ENCODE measurements around the gene MTA1. TPM values are rescaled to one million over a fixed set of nuclear protein-coding genes. Genes with fewer than 3 reads are reported as not detected.

MTA1 gene
- polyA plus RNA-seq, 1 of the 3 experiments (the other 2 are of a cell fraction), result 96.3 TPM

DNA sequence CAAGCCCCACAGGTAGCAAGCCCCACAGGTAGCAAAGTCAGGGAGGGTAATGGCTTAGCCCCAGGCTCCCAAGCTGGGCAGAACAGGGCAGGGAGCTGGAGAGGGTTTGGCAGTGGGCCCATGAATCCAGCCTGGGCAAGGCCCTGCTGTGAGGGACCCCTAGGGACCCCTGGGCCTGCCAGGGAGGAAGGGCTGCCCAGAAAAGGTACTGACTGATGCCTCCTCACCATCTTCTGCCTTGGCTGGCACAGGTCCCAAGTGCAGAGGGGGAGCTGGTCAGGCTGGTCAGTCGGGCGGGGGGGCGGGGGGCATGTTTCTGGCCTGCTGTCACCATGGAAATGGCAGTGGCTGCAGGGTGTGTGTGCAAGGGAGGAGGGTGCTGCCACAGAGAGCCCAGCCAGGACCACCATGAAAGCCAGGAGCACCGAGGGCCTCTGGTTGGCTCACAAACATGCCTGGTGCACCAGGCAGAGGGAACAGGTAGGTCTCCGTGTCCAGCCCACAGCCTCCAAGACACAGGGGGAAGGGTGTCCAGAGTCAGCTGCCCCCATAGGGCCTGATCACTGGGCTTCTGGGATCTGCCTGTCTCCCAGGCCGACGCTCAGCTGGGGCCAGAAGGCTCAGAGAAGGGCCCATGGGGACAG lies 53.5 kb downstream of the MTA1 start:
- Histone ChIP-seq H3K9me3 (no peaks in the 10 kb centered on the region), H3K4me3 (ENCODE audit: low read depth in 2 of 2, low read length in 1 of 2) (peak overlapping the region; percentile 52 to 92; a peak in 3 of 4 replicates), H3K9ac (peak overlapping the region; percentile 73), H3K27me3 (ENCODE audit: insufficient read depth) (no peaks in the 10 kb centered on the region), H3K4me2 (peak overlapping the region; percentile 94), H3K36me3 (replicated peaks in 1 of 2; ENCODE audit: control insufficient read depth in 1 of 2, insufficient read depth in 2 of 2, low read length in 1 of 2) (peaks cover 0 to 20% of the 10 kb centered on the region in 2 experiments), H3F3A (replicated peaks; ENCODE audit: insufficient read depth) (peaks cover 9% of the 10 kb centered on the region), H2AFZ (ENCODE audit: low read depth) (no peak overlapping the region), H3K9me2 (no peaks in the 10 kb centered on the region), H3K79me2 (ENCODE audit: insufficient read depth) (peaks cover 31% of the 10 kb centered on the region), H3K27ac (ENCODE audit: low read depth in 2 of 2, low read length in 1 of 2) (peak overlapping the region; percentile 81 to 99), H4K20me1 (ENCODE audit: insufficient read depth) (peaks cover 6% of the 10 kb centered on the region; the same call in 1 of the 2 replicates), H3K4me1 (ENCODE audit: control insufficient read depth in 1 of 2, insufficient read depth in 2 of 2, low read depth in 1 of 2, low read length in 1 of 2) (peaks cover 18 to 70% of the 10 kb centered on the region in 2 experiments; a peak in 3 of 4 replicates)
- CTCF ChIA-PET, result interaction anchor here (0.9 to 8.1 kb wide), 10 partner anchors 10 to 108 kb away, joined by 3 to 137 read pairs (median 6); partner anchors contain the start of genes CRIP1 and TEDC1
- peak; percentile 81 for DNase-seq
- no peak for TF ChIP-seq USF1 (IDR thresholded peaks at IDR 0.05; ENCODE audit: borderline replicate concordance, low read depth)
- 0 out of 2 replicates have a peak, but pooled peaks have one; percentile 22 for TF ChIP-seq MXI1 (IDR thresholded peaks at IDR 0.05; ENCODE audit: low read depth, low read length)
- POLR2A ChIA-PET, result interaction anchor here (1.1 to 3.2 kb wide), 3 partner anchors 8 to 50 kb away, joined by 4 to 16 read pairs (median 10); no protein-coding TSS in a partner anchor
- WGBS (ENCODE audit: low lambda C conversion rate), result 8% methylated on average over 2 of the region's 7 CpGs

DNA sequence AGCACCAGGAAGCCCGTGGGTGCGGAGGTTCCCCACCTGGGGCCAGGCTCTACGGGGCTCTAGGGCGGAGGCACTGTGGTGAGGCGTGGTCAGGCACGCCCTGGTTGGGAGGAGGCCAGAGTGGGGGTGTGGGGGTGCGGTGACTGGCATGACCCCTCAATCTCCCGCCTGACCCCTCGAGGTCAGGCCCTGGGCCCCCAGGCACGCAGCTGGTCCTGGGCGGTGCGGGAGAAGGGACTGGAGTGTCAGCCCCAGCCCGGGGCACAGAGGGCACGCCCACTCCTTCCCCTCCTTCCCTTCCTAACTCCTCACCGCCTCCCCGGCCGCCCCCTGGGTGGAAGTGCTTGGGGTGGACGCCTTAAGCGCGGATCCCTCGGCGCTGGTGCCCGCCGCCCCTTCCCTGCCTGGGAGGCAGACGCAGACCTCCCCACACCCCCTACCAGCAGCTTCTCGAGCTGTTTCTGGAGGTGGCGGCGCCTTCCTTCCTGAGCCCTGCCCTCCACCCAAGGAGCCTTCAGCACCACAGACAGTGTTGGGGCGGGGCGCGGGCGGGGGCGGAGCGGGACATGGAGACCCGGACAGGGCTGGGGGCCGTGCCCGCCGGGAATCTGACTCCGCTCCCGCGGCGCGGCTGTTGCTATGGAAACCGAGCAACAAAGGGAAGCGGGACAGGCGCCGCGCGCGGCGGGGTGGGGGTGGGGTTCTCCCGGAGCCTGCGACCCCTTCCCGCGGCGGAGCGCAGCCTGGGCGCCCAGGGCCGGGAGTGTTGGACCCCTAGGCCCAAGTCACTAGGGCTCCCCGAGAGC lies 54.3 kb downstream of the MTA1 start:
- Histone ChIP-seq H3K9ac (peak overlapping the region; percentile 73), H4K20me1 (ENCODE audit: insufficient read depth) (peaks cover 6% of the 10 kb centered on the region; the same call in 1 of the 2 replicates), H3K27ac (ENCODE audit: low read depth in 2 of 2, low read length in 1 of 2) (peak overlapping the region; percentile 81 to 99), H3K4me2 (peak overlapping the region; percentile 94), H3K36me3 (replicated peaks in 1 of 2; ENCODE audit: control insufficient read depth in 1 of 2, insufficient read depth in 2 of 2, low read length in 1 of 2) (peaks cover 0 to 13% of the 10 kb centered on the region in 2 experiments), H3K4me1 (ENCODE audit: control insufficient read depth in 1 of 2, insufficient read depth in 2 of 2, low read depth in 1 of 2, low read length in 1 of 2) (peaks cover 18 to 63% of the 10 kb centered on the region in 2 experiments; a peak in 3 of 4 replicates), H3K9me2 (no peaks in the 10 kb centered on the region), H2AFZ (ENCODE audit: low read depth) (no peak overlapping the region), H3K79me2 (ENCODE audit: insufficient read depth) (peaks cover 32% of the 10 kb centered on the region), H3F3A (replicated peaks; ENCODE audit: insufficient read depth) (peaks cover 9% of the 10 kb centered on the region), H3K27me3 (ENCODE audit: insufficient read depth) (no peaks in the 10 kb centered on the region), H3K9me3 (no peaks in the 10 kb centered on the region), H3K4me3 (ENCODE audit: low read depth in 2 of 2, low read length in 1 of 2) (peak overlapping the region; percentile 52 to 92)
- DNase-seq, result peak; percentile 85
- CTCF ChIA-PET, result interaction anchor here (0.9 to 8.1 kb wide), 7 partner anchors 9 to 103 kb away, joined by 3 to 137 read pairs (median 28); partner anchors contain the start of genes CRIP1 and TEDC1
- WGBS (ENCODE audit: low lambda C conversion rate), result 4% methylated on average over 17 of the region's 60 CpGs
- POLR2A ChIA-PET, result interaction anchor here (1.1 to 3.2 kb wide), 2 partner anchors 16 to 51 kb away, joined by 4 to 10 read pairs; no protein-coding TSS in a partner anchor
- TF ChIP-seq, protein P1, sequence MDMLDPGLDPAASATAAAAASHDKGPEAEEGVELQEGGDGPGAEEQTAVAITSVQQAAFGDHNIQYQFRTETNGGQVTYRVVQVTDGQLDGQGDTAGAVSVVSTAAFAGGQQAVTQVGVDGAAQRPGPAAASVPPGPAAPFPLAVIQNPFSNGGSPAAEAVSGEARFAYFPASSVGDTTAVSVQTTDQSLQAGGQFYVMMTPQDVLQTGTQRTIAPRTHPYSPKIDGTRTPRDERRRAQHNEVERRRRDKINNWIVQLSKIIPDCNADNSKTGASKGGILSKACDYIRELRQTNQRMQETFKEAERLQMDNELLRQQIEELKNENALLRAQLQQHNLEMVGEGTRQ (IDR thresholded peaks at IDR 0.05; ENCODE audit: borderline replicate concordance, low read depth, low read length), result no peak
- TF ChIP-seq SIN3A (IDR thresholded peaks at IDR 0.05; ENCODE audit: borderline replicate concordance, low read depth, low read length) (0 out of 2 replicates have a peak, but pooled peaks have one; percentile 70), PBX3 (IDR thresholded peaks at IDR 0.05) (peak; percentile 20; the same call in 1 of the 2 replicates), GABPA (IDR thresholded peaks at IDR 0.05; ENCODE audit: low read depth) (no peak), FOXM1 (IDR thresholded peaks at IDR 0.05; ENCODE audit: low read depth) (no peak), NFIC (IDR thresholded peaks at IDR 0.05; ENCODE audit: borderline replicate concordance) (no peak), RAD21 (IDR thresholded peaks at IDR 0.05; ENCODE audit: low read length) (no peak), REST (IDR thresholded peaks at IDR 0.05; ENCODE audit: low read depth, low read length) (peak; percentile 93), YY1 (IDR thresholded peaks at IDR 0.05; ENCODE audit: low read depth) (no peak), EZH2phosphoT487 (IDR thresholded peaks at IDR 0.05; ENCODE audit: borderline replicate concordance, low read depth) (no peak), CHD2 (IDR thresholded peaks at IDR 0.05; ENCODE audit: low read length, partially characterized antibody) (peak; percentile 59), EP300 (IDR thresholded peaks at IDR 0.05; ENCODE audit: borderline replicate concordance in 1 of 2, low read depth in 1 of 2, low read length in 1 of 2) (no peak), MEF2A (IDR thresholded peaks at IDR 0.05; ENCODE audit: borderline replicate concordance, low read depth) (no peak), RCOR1 (IDR thresholded peaks at IDR 0.05; ENCODE audit: low read length) (no peak), POLR2AphosphoS5 (IDR thresholded peaks at IDR 0.05; ENCODE audit: low read depth, low read length) (no peak), NRF1 (IDR thresholded peaks at IDR 0.05; ENCODE audit: low read depth, low read length) (no peak)
